PFSK-1 (cell line): ENCODE results near the gene TK2.

ENCODE experiments used
- POLR2AphosphoS5 ChIP-seq: IDR thresholded peaks from 2 replicates; pipeline ENCODE4 v1.6.1; 2012; ENCODE audit warnings: low read depth, mild to moderate bottlenecking, control low read depth, low read length, moderate library complexity
- SIN3A ChIP-seq: IDR thresholded peaks from 2 replicates; pipeline ENCODE4 v1.6.1; 2012; ENCODE audit warnings: mild to moderate bottlenecking, low read length, moderate library complexity, borderline replicate concordance; ENCODE audit not compliant: insufficient read depth
- TAF1 ChIP-seq: IDR thresholded peaks from 2 replicates; pipeline ENCODE4 v1.6.1; 2012; ENCODE audit warnings: low read length, control low read depth, borderline replicate concordance; ENCODE audit not compliant: insufficient read depth

DNA sequence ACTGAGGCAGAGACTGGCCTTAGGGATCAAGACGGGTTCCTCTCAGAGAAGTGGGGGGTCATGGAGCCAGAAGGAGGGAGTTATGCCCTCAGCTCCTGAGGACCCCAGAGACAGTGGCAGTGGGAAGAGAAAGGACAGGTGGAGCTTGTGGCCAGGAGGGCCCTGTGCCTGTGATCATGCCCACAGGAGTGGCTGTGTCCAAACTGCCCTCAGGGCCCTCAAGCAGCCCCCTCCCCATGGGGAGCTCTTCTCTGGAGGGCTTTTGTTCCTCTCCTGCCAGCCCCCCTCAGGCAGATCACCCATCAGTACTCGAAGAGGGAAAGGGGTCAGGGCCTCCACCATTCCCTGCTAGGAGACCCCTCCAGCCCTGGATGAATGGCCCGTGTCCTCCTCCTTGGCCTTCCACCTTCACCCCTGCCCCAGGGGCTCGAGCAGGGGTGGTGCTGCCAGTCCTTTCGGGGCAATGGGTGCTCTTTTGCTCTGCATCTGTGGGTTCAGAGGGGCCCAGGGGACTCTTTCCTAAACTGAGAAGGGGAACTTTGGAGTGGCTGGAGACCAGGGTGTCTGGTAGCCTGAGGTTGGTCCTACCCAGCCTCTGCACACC is 70.2 kb downstream of the TK2 start:
- TF ChIP-seq TAF1, result no peak
- TF ChIP-seq POLR2AphosphoS5, result no peak
- TF ChIP-seq SIN3A, result no peak
